Measurements from ENCODE around the gene SCD5.

DNA sequence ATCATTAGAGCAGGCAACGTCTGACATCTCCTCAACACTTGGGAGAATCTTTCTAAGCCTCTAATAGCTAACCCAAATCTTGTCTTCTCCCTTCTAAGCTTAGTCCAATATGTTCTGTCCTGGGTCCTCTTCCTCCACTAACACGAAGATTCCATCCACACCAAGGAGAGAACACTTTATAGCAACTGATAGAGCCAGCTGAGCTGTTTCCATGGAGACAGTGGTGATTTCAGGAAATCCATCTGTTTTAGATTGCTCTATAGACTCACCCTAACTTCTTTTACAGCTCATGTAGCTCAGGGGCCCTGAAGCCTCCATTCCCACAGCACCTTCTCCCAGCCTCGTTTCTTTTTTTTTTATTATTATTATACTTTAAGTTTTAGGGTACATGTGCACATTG, 37.4 kb downstream of the SCD5 start:
- TF ChIP-seq, protein P1, sequence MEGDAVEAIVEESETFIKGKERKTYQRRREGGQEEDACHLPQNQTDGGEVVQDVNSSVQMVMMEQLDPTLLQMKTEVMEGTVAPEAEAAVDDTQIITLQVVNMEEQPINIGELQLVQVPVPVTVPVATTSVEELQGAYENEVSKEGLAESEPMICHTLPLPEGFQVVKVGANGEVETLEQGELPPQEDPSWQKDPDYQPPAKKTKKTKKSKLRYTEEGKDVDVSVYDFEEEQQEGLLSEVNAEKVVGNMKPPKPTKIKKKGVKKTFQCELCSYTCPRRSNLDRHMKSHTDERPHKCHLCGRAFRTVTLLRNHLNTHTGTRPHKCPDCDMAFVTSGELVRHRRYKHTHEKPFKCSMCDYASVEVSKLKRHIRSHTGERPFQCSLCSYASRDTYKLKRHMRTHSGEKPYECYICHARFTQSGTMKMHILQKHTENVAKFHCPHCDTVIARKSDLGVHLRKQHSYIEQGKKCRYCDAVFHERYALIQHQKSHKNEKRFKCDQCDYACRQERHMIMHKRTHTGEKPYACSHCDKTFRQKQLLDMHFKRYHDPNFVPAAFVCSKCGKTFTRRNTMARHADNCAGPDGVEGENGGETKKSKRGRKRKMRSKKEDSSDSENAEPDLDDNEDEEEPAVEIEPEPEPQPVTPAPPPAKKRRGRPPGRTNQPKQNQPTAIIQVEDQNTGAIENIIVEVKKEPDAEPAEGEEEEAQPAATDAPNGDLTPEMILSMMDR (conservative IDR thresholded peaks at IDR 0.05; ENCODE audit: low read length) = no peak
- TF ChIP-seq EZH2phosphoT487 (IDR thresholded peaks at IDR 0.05; ENCODE audit: borderline replicate concordance, low read depth, low read length) = no peak

Data from OCI-LY7 (cell line).